NCI-H187 treated with DMSO at 0.1 percent for 48 hours (cell line): ENCODE data around the gene HSPA4.
"Not testable (repeated sequence)": the region's sequence is repeated elsewhere in the genome, so short reads cannot be mapped to it uniquely, and the experiment has no call there.

Source experiments
- DNase-seq: peaks from one replicate; lab custom pipeline; 2025; lab: John Stamatoyannopoulos, UW

The HSPA4 gene

DNA sequence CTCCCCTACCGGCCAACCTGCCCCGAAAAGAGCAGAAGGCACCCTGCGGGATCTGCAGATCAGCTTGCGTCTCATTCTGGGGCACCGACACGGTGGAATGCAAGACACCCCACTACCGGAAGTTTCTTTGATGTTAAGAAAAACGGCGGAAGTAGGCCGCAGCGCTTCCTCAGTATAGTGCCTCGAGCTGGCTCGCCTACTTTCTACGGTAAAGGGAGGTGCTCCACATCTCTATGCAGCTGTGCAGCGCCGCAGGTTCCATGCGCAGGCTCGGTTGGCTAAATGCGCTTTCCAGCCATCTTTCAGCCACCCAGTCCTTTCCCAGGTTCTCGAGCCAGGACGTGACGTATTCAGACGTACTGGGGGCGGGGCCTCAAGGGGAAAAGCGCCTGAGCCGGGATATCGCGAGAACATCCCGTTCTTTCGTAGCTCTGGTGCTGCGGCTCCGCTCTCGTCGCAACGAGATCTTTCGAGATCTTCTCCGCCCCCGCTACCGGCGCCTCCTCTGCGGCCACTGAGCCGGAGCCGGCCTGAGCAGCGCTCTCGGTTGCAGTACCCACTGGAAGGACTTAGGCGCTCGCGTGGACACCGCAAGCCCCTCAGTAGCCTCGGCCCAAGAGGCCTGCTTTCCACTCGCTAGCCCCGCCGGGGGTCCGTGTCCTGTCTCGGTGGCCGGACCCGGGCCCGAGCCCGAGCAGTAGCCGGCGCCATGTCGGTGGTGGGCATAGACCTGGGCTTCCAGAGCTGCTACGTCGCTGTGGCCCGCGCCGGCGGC, at the start of gene HSPA4:
TSS of gene HSPA4 (plus strand) at position 472 of the 775 bp plus-strand sequence. CDS start at position 710, 238 bp downstream.
- DNase-seq: peak; percentile 74

DNA sequence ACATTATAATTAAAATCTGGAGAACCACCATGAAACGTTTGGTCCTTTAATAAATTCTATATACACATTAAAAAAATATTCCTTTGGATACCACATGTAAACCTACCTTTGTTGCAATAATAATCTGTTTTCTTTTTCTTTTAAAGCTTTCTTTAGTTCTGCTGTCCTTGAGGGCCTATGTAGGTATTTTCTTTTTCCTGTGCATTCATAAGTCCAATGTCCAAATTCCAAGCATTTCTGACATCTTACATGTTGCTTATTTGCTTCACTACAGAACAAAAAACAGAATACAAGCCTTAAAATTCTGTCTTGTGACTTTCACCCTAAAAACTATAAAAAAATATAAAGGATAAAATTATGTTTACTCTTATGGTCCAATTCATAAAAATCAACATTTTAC, 45.2 kb upstream of the HSPA4 start:
- DNase-seq: no peak

DNA sequence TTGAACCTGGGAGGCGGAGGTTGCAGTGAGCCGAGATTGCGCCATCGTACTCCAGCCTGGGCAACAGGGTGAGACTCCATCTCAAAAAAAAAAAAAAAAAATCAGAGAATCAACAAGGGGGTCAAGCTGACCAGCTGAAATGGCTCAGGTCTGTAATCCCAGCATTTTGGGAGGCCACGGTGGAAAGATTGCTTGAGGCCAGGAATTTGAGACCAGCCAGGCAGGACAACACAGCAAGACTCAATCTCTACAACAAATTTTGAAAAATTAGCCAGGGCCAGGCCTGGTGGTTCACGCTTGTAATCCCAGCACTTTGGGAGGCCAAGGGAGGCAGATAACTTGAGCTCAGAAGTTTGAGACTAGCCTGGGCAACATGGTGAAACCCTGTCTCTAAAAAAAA, 43.4 kb upstream of the HSPA4 start:
- DNase-seq: not testable (repeated sequence)

DNA sequence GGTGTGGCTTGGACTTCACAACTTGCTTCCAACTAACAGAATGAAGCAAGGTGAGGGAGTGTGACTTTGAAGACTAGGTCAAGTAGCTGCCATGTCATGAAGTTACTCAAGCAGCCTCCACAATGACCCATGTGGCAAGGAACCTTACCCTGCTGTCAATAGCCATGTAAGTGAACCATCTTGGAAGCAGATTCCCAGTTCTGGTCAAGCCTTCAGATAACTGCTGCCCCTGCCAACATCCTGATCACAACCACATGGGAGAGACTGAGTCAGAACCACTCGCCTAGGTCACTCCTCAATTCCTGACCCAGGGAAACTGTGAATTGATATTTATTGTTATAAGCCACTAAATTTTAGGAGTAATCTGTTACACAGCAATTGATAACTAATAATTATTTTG, 36.3 kb upstream of the HSPA4 start:
- no peak for DNase-seq

DNA sequence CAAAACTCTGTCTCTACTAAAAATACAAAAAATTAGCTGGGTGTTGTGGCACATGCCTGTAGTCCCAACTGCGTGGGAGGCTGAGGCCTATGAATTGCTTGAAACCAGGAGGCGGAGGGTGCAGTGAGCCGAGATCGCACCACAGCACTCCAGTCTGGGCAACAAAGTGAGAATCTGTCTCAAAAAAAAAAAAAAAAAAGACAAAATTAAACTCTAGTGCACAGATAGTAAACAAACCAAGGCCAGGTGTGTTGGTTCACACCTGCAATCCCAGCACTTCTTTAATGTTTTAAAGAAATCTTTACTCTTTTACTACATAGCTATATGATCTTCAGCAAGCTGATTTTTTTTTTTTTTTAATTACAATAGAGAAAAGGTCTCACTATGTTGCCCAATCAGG, 33.8 kb upstream of the HSPA4 start:
- no peak for DNase-seq

DNA sequence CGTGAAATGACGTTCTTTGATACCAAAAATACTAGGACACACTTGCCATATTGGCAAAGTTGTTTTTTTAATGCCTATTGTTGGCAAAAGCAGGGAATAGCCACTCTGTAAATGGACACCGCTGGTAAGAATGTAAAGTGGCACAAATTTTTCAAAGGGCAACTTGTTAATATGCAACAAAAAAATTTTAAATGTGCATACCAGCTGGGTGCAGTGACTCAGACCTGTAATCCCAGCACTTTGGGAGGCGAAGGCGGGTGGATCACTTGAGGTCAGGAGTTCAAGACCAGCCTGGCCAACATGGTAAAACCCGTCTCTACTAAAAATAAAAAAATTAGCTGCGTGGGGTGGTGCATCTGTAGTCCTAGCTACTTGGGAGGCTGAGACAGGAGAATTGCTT, 32.3 kb upstream of the HSPA4 start:
- not testable (repeated sequence) for DNase-seq

DNA sequence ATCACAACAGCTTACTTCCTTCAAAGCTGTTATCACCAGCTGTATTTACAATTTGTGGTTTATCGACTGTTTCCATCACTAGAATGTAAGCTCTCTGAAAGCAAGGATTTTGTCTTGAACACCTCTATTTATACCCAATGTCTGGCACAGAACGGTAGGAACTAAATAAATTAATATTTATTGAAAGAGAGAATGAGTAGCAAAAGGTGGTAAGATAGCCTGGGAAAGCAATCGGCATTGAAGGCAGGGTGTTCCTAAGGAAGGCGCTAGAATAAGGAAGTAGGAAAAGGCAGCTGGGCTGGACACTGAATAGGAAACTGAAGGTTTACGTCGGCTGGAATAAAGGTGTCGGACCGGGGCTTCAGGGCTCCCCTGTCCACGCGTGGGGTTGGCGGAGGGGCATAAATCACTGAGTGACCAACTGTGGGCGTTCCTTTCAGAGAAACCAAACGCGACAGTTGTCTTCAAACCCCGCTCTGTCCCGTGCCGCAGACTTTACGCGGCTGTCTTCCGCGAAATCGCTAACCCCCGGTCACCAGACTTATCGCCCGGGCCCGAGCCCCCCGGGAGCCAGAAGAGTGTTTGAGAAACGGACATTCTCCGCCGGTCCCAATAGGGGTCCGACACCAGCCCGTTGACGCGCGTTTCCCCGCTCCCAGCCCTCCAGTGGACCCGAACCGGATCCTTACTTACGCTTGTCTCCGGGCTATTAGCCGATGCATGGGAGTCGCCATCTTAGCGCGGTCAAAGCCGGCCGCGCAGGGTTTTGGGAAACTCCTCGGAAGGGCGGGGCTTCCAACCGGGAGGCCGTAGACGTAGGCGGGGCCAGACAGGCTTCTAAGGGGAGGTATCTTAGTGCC, 25.8 kb upstream of the HSPA4 start, which contains the start of gene ZCCHC10:
TSS of gene ZCCHC10 (minus strand) at position 746 of the 860 bp plus-strand sequence. CDS start at position 734, 12 bp downstream.
- peak; percentile 36 for DNase-seq

DNA sequence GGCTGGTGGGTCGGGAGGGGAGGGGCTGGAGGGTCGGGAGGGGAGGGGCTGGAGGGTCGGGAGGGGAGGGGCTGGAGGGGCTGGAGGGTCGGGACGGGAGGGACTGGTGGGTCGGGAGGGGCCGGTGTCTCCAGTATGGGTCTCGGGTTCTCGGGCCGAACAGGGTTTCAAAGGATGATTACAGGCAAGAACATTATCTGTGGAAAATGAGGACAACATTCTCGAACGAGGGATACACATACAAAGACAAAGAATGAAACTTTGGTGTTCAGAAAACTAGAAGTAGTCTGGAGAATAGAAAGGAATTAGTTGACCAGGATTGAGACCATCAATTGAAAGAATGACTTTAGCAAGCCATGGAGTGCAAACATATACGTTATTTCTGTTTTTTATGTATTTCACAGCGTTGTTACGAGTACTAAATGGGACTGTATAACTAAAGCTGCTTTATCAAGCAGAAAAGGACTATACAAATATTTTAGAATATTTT, 25.1 kb upstream of the HSPA4 start:
- no peak for DNase-seq

DNA sequence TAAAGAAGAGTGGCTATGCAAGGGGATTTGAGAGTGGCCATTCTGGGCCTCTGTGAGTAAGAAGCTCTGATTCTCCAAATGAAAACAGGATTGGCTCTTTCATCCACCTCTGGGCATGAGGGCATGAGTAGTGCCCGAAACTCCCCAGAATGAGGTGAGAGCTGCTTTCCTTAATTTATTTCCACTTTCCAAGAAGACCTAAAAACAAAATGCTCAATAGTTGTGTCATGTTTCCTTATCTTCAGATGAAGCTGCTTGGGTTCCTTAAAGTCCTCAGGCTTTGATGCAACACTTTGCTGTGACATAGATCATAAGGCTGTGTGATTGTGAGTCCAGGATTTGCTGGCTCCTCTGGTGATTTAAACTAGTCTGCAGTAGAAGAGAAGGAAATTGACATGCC, 22.4 kb upstream of the HSPA4 start:
- DNase-seq: no peak

DNA sequence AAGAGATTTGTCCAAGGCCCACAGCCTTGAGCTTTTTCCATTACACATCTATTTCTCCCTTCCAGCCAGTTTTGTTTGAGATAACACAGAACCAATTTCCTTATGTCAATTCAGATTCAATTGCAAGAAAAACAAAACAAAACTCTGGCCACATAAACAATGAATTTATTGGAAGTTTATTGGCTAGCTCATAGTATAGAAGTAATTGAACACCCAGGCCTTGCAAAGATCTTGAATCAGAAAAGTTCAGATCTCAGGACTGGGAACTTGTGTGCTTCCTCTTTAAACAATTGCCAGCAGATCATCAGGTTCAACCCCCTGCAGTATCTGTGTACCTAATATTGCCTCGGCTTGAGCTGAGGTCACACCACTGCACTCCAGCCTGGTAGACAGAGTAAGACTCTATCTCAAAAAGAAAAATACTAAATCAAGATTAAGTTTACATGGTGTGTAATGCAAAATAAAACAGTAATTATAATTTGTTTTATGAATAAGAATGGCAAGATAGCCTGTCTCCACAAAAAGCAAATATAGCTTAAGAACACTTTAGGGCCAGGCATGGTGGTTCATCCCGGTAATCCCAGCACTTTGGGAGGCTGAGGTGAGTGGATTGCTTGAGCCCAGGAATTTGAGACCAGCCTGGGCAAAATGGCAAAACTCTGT, 21.3 kb upstream of the HSPA4 start:
- no peak for DNase-seq

DNA sequence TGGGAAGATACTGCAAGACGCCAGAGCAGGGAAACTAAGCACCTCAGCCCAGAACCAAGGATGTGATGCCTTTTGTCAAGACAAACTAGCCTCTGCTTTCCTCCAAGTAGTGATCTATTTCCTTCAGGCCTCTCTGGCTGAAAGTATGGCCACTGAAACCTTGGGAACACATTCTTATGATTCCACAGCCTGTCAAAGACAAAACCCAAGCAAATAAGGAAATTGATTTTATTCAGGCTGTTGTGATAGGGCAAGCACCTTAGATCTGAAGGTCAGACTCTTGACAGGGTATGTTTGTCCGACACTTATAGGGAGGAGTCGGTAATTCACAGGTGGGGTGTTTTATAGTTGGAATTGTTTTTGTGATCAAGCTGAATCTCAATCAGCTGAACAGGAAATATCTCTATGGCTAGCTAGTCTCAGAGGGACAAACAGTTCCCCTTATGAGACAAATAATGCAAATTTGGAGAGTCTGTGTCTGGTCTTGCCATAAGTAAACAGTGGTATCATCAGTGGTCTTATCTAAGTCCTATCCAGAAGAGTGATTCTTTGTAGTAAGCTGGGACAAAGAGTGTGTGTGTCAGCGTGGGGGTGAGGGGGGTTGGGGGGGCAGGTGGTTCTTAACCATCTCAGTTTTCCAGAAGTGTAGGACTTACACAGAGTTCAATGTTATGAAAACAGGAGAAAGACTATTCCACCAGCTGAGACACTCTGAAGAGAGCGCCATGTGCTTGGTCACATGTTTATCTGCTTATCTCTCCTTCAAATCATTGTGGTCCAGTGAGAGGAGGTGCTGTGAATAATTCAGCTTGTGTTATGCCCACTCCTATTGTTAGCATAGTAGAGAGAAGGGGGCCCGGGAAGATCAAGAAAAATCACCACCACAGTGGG, 18.7 kb upstream of the HSPA4 start:
- DNase-seq: no peak

DNA sequence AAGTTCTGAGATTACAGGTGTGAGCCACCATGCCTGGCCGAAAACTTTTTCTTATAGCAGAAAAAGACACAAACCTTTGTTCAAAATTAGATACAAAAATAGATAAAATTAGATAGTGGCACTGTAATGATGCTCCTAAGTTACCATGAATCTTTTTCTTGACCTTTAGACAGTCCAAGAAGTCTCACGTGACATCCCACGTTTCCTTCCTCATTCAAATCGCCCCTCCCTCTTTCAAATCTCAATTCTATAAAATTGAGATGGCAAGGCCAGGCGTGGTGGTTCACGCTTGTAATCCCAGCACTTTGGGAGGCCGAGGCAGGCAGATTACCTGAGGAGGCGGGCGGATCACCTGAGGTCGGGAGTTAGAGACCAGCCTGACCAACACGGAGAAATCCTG, 17.7 kb upstream of the HSPA4 start:
- no peak for DNase-seq

DNA sequence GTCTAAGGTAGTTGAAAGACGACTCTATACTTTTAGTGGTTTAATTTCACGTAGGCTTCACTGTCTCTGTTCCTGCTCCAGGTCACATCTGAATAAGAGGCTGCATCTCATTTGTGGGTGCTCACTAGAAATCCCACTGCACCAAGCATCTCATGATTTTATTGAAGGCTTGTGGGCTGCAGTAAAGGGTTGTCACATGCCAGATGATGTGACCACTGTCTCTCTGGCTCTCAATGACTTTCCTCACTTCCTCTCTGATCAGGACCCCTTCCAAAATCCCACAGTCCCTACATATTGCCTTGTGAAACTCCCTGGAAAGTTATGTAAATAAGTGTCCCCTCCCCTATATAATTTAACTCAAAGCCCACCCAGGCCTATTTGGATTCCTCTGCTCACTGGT, 16.6 kb upstream of the HSPA4 start:
- no peak for DNase-seq

DNA sequence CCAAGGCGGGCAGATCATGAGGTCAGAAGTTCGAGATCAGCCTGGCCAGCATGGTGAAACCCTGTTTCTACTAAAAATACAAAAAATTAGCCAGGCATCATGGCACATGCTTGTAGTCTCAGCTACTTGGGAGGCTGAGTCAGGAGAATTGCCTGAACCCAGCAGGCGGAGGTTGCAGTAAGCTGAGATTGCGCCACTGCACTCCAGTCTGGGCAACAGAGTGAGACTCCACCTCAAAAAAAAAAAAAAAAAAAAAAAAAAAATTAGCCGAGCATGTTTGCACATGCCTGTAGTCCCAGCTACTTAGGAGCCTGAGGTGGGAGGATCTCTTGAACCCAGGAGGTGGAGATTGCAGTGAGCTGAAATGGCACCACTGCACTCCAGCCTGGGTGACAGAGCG, 15.1 kb upstream of the HSPA4 start:
- DNase-seq: not testable (repeated sequence)

DNA sequence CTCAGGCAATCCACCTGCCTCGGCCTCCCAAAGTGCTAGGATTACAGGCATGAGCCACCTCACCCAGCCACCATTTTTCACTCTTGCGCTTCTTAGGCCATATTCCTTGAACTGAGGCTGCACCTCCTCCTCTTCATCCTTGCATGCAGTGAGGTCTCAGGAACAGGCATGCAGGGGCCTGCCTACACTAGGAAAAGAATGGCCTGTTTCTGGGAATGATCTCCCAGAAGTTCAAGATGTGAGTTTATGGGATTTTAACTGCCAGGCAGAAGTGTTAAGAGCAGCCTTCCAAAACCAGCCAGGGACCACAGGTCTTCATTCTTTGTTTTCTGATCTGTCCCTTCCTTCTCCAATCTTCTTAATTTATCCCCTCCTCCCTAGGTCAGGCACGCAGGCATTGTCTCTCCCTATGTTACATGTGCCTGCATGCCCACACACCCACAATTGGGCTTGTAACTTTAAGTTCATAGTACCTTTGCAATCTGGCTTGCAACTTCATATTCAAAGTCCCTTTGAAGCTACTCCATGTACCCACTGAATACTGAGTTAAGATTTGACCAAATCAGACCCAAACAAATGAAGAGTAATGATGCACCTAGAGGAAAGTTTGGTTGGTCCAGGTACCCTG, 10.5 kb upstream of the HSPA4 start:
- no peak for DNase-seq

DNA sequence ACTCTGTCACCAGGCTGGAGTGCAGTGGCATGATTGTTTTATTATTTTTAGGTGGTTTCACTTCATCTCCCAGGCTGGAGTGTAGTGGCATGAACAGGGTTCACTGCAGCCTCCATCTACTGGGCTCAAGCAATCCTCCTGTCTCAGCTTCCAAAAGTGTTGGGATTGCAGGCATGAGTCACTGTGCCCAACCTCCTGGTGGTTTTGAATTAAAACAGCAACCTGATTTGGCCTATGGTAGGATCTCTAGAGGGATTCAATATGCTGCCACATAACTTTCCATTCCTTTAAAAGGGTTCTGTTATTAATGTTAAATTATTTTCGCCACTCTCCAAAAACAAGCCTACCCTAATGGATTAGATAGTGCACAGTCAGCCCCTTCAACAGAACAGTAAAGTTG, 9.9 kb upstream of the HSPA4 start:
- DNase-seq: no peak

DNA sequence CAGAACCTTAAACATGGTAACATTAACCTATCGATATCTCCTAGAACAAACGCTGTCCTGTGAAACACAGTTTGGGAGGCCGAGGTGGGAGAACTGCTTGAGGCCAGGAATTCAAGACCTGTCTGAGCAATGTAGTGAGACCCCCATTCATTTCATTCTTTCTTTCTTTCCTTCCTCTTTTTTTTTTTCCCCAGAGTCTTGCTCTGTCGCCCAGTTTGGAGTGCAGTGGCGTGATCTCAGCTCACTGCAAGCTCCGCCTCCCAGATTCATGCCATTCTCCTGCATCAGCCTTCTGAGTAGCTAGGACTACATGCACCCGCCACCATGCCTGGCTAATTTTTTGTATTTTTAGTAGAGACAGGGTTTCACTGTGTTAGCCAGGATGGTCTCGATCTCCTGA, 5.3 kb upstream of the HSPA4 start:
- not testable (repeated sequence) for DNase-seq

DNA sequence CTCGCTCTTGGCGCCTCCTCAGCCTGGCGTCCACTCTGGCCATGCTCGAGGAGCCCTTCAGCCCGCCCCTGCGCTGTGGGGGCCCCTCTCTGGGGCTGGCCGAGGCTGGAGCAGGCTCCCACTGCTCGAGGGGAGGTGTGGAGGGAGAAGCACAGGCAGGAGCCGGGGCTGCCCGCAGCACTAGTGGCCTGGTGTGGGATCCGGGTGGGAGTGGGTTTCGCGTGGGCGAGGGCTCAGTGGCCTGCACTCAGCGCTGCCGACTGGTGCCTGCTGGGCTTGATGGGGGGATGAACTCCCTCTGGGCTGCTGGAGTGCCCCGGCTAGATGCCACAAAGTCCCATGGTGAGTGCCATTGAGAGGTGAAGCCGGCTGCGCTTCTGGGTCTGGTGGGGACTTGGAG, 4.4 kb upstream of the HSPA4 start:
- no peak for DNase-seq

DNA sequence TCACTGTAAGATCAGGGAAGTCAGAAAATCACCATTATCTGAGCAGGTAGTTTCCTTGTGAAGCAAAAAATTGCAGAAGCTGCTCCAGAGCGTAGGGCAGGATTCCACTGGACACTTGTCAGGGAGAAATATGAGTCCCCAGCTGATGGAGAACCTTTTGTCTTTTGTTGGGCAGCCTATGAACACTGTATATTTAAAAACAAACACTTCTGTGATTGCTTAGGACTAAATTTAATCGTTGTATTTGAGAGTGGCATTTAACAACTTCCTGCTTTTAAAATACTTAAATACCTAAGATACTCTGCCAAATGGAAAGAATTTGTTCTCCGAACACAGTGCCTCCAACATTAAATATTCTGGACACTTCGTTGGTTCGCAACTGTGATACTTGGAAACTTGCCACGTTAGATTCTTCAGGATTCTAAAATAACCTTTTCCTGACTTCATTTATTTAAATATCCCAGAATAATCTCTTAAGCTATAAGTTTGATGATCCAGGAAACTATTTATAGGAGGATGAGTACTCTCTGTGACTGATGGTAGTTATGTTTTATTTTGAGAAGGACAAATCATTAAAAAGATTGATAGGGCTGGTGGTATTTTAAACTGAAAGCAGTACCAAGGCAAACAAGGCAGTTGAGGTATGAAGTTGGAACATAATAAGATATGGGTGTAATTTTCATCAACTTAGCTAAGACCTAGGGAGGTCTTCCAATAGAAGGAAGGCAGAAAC, 2.7 kb upstream of the HSPA4 start:
- DNase-seq: no peak

DNA sequence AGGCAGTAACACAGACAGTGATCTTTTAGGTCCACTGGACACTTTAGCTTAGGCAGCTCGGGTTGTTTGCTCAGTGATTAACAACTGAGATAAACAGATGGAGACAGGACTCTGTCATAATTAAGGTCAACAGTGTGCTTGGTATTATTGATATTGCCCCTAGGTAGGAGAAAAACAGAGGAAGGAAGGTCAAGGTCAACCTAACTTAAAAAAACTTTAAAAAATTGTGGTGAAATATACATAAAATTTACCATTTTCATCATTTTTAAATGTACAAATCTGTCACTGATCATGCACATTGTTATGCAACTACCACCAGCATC, 2.1 kb upstream of the HSPA4 start:
- no peak for DNase-seq
